ENCODE results near the gene ZW10. TPM values are rescaled to one million over a fixed set of nuclear protein-coding genes. Genes with fewer than 3 reads are reported as not detected.
A peak's percentile ranks its signal among the peaks of the same experiment; 100 is the strongest.

The ZW10 gene
- total RNA-seq, 2 donors from 2014 or later: 7.9 TPM

DNA sequence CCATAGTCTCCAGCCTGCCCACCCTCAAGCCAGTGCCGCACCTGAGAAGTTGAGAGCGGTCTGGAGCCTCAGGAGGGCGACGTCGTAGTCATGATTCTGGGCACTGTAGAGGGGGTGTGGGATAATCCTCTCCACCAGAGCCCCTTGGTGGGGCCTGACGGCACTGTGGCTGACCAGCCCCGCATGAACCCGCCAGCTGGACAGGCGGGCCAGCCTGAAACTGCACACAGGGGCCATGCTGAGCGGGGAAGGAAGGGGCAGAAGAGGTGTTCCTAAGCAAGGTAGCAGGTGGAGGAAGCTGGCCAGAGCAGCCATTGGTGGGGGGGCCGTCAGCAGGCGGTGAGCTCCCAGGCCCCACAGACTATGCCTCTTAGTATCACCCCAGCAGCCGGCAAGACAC lies 80.5 kb downstream of the ZW10 start:
- DNase-seq (ENCODE audit: low spot score): no peak
- TF ChIP-seq, protein P1, sequence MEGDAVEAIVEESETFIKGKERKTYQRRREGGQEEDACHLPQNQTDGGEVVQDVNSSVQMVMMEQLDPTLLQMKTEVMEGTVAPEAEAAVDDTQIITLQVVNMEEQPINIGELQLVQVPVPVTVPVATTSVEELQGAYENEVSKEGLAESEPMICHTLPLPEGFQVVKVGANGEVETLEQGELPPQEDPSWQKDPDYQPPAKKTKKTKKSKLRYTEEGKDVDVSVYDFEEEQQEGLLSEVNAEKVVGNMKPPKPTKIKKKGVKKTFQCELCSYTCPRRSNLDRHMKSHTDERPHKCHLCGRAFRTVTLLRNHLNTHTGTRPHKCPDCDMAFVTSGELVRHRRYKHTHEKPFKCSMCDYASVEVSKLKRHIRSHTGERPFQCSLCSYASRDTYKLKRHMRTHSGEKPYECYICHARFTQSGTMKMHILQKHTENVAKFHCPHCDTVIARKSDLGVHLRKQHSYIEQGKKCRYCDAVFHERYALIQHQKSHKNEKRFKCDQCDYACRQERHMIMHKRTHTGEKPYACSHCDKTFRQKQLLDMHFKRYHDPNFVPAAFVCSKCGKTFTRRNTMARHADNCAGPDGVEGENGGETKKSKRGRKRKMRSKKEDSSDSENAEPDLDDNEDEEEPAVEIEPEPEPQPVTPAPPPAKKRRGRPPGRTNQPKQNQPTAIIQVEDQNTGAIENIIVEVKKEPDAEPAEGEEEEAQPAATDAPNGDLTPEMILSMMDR (IDR thresholded peaks at IDR 0.05): no peak

DNA sequence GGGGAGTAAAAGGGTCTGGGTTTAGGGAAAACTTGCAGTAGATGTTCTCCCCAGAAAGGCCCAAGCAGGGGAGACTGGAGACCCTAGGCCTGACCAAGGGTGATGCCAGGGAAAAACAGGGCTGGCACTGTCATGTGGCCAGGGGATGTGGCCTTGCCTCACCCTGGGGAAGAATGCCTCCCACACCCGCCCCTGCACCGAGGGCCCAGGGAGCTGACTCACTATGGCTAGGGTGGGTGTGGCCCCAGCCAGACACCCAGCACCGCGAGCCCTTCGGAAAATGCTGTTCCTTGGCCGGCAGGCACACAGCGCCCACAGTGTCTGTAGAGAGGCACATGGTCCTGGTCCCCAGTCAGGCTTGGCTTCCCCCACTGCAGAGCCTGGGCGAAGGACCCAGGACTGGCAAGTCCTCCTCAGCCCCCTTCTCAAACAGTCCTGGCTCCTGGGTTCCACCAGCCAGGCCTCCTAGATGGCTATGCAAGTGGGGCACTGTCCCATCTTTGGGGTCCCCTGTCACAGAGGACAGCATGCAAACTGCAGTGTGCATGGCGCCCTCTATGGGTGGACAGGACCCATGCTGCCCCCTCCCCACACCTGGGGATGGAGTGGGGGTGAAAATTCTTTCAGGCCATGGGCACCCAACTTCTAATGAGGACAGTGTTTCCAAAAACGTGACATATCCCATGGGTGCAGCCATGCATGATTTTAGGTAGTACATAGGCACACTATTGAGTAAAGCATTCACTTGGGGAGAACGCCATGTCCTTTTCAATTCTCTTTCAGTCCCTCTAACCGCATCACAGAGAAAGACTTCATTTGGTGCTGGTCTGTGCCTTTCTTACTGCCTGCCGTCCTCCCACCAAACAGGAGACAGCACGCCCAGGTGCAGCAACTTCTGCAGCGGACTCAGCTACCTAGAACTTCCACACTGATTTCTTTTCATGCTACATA lies 82.6 kb downstream of the ZW10 start:
- Histone ChIP-seq H3K9me3 (no peaks in the 10 kb centered on the region), H3K27ac (no peak overlapping the region), H3K36me3 (no peaks in the 10 kb centered on the region), H3K4me1 (no peaks in the 10 kb centered on the region), H3K4me3 (no peak overlapping the region), H3K27me3 (no peaks in the 10 kb centered on the region)
- TF ChIP-seq, protein P1 (IDR thresholded peaks at IDR 0.05): peak in 1 of 2 donors; percentile 33
- DNase-seq (ENCODE audit: low spot score): no peak

More for the DNA sequence above, 80.5 kb downstream of the ZW10 start:
- no peaks in the 10 kb centered on the region for H3K4me1 ChIP-seq
- H3K4me3 ChIP-seq: no peak overlapping the region
- H3K9me3 ChIP-seq: no peaks in the 10 kb centered on the region
- no peaks in the 10 kb centered on the region for H3K36me3 ChIP-seq
- no peak overlapping the region for H3K27ac ChIP-seq
- H3K27me3 ChIP-seq: no peaks in the 10 kb centered on the region

DNA sequence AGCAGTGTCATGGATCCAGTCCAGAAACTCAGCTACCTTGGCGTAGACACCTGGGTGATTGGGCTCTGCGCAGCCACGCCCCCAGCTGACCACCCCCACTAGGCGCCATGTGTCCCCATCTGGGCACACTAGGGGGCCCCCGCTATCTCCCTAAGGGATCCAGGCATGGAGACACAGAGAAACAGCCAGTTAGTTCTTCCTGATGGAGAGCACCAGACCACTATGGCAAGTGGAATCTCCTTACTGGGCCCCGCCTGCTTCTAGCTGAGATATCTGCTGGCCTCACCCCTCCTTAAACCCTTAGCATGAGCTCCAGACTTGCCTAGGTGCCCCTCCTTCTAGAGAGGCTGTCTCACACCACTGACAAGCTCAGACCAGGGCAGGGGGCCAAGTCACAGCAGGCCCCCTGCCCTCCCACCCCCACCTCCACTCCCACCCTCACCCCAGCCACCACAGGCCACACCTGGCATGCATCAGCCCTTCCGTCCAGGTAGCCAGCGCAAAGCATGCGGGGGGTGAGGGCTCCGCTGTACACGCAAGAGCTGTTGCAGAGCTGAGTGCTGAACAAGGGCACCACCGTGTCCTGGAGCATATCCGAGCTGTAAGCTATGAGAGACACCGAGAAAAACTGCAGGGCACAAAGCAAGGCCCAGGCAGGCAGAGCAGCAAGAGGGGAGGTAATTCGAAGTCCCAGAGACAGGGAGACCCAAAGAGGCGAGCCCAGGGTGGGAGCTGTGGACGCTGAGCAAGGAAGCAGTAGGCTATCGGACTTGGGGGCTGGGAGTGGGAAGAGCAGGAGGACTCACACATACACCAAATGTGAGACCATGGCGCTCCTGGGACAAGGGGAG lies 83.5 kb downstream of the ZW10 start:
- Histone ChIP-seq H3K4me1 (no peaks in the 10 kb centered on the region), H3K9me3 (no peaks in the 10 kb centered on the region), H3K27me3 (no peaks in the 10 kb centered on the region), H3K36me3 (no peaks in the 10 kb centered on the region), H3K27ac (no peak overlapping the region), H3K4me3 (no peak overlapping the region)
- TF ChIP-seq, protein P1 (IDR thresholded peaks at IDR 0.05): no peak
- DNase-seq (ENCODE audit: low spot score): no peak

DNA sequence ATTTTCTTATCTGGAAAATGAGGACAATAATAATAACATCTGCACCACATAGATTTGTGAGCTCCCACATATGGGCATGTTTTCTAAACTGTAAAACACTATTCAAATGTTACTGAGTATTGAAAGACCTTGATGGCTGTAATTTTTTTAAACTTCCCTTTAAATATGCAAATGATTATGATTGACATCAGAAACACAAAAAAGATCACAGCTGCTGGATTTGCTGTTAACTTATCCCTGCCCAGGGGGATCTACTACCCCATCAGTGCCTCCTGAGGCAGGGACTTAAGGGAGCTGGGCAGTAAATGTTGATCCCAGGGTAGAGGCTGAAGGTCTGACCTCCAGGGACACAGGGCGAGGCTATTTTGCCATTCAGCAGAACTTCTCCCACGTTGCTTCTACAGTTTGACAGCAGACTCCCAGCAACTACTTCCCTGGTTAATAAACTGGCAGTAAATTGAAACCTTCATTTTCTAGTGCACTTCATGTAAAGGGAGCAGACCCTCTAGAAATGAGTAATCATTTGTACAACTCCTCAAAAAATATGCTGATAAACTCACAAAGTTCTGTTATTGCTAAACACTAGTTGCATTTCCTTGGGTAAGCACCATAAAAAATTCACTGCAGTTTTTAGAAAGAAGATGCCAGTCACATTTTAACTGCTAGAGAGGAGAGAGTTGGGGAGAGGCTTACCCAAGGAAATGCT lies 87.7 kb downstream of the ZW10 start:
- no peak for DNase-seq (ENCODE audit: low spot score)
- TF ChIP-seq, protein P1 (IDR thresholded peaks at IDR 0.05): no peak
- Histone ChIP-seq H3K36me3 (no peaks in the 10 kb centered on the region), H3K4me1 (no peaks in the 10 kb centered on the region), H3K4me3 (no peak overlapping the region), H3K27me3 (no peaks in the 10 kb centered on the region), H3K9me3 (no peaks in the 10 kb centered on the region), H3K27ac (no peak overlapping the region)

DNA sequence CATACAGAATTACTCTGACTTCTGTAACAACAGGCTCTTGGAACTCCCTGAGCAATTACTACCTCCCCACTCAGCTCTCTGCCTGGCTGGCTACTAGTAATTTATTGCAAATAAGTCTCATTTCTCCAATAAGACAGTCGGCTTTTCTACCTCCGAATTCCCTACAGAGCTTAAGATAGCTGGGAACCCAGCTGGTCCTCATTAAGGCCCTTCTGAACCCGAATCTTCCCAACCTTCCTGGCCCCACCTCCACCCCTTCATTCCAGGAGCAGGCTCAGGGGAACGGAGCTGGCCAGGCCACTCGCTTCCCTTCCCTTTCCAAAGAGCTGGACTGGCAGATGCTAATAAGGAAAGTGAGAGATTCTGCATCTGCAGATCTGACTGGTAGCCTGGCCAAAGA lies 89.0 kb downstream of the ZW10 start:
- H3K27me3 ChIP-seq: no peaks in the 10 kb centered on the region
- H3K4me1 ChIP-seq: no peaks in the 10 kb centered on the region
- no peak for DNase-seq (ENCODE audit: low spot score)

More for the DNA sequence above, 89.0 kb downstream of the ZW10 start:
- H3K4me3 ChIP-seq: no peak overlapping the region
- H3K27ac ChIP-seq: no peak overlapping the region
- TF ChIP-seq, protein P1 (IDR thresholded peaks at IDR 0.05): no peak
- no peaks in the 10 kb centered on the region for H3K9me3 ChIP-seq
- no peaks in the 10 kb centered on the region for H3K36me3 ChIP-seq
